HepG2 (cell line): ENCODE measurements around the gene TSPAN7.

ENCODE experiments used
- EZH2 ChIP-seq: conservative IDR thresholded peaks from 2 replicates; pipeline ENCODE4 v1.6.1; 2012; ENCODE audit warnings: mild to moderate bottlenecking, low read depth, low read length, moderate library complexity
- NFRKB ChIP-seq: fragments of 450-650 bp; IDR thresholded peaks from 2 replicates; pipeline ENCODE4 v1.6.1; 2017
- ZNF556 ChIP-seq: sonication (generic); formaldehyde crosslinking; IDR thresholded peaks from 2 replicates; pipeline ENCODE4 v1.4.0; 2020; ENCODE audit warnings: mild to moderate bottlenecking, missing genetic modification reagents, borderline replicate concordance

GRCh38 chrX:38577738-38578137, 16.4 kb downstream of the TSPAN7 start:
- no peak for TF ChIP-seq EZH2
- no peak for TF ChIP-seq NFRKB
- TF ChIP-seq ZNF556 (CRISPR knock-in tag), result no peak
